NCI-H187 (cell line): ENCODE data around the gene KCTD14.
A peak's percentile ranks its signal among the peaks of the same experiment; 100 is the strongest.
"Not testable (repeated sequence)": the region's sequence is repeated elsewhere in the genome, so short reads cannot be mapped to it uniquely, and the experiment has no call there.

Experiments
- DNase-seq, 2 experiments: peaks; one replicate each; lab custom pipeline; 2025; lab: John Stamatoyannopoulos, UW

The KCTD14 gene

GRCh38 chr11:78021611-78022010 is 1.5 kb downstream of the KCTD14 start:
- no peak for DNase-seq

DNA sequence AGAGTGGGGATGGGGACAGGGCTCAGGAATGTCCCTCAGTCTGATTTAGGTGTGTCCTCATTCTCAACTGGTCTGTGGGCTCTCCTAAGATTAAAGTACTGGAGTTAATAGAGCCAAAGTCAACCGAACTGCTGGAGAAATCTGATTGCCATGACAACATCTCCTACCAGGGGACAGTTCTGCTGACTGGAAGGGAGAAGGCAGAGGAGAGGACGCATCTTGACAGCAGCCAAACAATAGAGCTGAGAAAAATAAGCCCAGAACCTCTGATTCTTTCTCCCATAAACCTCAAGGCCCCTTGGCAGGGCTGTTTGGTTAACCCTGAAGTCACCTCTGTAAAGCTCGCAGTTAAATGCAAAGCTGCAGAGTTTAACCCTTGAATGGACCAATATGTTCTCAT is 2.8 kb downstream of the KCTD14 start:
- no peak for DNase-seq

DNA sequence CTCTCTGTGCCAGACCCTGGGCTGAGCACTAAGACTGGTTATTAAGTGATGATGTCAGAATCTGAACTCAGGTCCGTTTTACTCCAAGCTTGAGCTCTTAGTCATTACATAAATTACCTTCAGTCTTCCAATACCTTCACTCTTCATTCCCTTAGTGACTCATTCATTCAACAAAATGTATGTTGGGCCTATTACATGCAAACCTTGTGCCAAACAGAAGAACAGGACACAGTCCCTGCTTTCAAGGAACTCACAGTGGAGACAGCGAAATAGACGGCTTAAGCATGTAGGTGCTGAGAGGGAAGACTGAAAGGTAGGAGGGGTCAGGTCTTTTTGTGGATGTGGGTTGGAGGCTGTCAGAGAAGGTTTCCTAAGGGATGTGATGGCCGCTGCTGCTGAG is 3.3 kb downstream of the KCTD14 start:
- DNase-seq: no peak

DNA sequence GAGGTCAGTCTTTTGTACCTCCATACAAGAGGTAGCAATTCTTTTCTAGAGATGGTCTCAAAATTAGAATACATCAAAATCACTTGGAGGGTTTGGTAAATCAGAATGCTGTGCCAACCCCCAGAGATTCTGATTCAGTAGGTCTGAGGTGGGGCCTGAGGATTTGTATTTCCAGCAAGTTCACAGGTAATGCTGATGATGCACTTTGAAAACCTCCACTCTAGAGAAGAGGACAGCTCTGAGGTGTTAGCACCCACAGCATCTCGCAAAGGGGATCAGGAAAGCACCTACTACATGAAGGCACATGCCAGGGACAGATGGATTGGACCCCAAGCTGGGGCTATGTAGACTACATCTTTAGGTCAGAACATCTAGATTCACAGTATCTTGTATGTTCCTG is 7.2 kb downstream of the KCTD14 start:
- no peak for DNase-seq

DNA sequence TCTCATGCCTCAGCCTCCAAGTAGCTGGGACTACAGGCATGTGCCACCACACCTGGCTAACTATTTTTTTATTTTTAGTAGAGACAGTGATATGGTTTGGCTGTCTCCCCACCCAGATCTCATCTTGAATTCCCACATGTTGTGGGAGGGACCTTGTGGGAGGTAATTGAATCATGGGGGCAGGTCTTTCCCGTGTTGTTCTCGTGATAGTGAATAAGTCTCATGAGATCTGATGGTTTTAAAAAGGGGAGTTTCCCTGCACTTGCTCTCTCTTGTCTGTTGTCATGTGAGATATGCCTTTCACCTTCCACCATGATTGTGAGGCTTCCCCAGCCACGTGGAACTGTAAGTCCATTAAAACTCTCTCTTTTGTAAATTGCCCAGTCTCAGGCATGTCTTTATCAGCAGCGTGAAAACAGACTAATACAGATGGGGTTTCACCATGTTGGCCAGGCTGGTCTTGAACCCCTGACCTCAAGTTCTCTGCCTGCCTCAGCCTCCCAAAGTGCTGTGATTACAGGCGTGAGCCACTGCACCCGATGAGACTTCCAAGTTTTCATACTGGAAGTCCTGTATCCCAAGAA is 8.0 kb downstream of the KCTD14 start:
- not testable (repeated sequence) for DNase-seq

DNA sequence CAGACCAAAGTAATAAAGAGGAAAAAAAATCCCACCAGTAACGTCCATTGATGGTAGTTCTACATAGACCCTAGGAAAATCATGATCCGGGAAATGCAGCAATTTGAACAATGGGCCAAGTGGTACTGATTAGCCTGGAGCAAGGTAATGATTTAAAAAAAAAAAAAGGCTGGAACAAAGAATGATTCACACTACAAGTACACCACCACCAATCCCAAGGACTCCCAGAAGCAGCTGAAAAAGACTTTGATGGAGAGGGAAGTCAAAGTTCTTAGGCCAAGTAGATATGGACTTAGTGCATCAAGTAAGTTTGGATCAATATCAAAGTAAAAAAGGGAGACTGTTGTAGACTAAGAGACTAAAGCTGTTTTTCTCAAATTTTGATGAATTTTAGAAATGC is 11.8 kb downstream of the KCTD14 start:
- no peak for DNase-seq

- DNase-seq: no peak
Observed at GRCh38 chr11:78010755-78011154, 12.3 kb downstream of the KCTD14 start.

DNA sequence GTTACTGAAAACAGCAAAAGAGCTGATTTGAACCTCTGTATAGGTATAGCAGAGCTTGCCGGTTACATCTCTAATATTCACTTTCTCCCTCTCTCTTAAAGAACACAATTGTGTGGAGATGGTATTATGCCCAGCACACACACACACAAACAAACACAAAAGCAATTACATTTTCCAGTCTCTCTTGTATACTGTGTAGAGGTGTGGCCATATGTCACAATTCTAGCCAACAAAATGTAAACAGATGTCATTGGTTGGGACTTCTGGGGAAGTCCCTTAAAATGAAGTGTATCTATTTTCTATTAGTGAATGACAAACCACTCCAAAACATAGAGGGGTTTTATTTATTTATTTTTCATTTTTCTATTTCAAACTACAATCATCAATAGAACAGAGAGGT is 12.8 kb downstream of the KCTD14 start:
- no peak for DNase-seq

GRCh38 chr11:78009062-78009461 is 14.0 kb downstream of the KCTD14 start:
- no peak for DNase-seq

DNA sequence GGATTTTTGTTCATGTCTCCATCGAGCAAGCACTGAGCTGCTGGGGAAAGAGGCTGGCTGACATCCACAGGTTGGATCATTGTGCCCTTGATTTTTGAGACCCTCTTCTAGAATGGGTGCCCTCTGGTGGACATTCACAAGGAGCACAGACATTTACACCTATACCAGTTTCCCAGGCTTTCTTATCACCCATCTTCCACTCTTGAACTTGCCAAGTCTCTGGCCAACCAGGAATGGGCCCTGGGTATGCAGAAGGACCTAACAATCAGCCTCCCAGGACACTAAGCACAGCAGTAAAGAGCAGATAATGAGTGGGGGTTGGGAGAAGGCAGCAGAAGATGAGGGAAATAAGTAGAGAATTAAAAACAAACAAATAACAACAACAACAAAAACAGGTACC is 22.9 kb downstream of the KCTD14 start:
- peak in 1 of 2 experiments; percentile 27 for DNase-seq

GRCh38 chr11:77999446-78000030 is 23.5 kb downstream of the KCTD14 start:
- DNase-seq: no peak

DNA sequence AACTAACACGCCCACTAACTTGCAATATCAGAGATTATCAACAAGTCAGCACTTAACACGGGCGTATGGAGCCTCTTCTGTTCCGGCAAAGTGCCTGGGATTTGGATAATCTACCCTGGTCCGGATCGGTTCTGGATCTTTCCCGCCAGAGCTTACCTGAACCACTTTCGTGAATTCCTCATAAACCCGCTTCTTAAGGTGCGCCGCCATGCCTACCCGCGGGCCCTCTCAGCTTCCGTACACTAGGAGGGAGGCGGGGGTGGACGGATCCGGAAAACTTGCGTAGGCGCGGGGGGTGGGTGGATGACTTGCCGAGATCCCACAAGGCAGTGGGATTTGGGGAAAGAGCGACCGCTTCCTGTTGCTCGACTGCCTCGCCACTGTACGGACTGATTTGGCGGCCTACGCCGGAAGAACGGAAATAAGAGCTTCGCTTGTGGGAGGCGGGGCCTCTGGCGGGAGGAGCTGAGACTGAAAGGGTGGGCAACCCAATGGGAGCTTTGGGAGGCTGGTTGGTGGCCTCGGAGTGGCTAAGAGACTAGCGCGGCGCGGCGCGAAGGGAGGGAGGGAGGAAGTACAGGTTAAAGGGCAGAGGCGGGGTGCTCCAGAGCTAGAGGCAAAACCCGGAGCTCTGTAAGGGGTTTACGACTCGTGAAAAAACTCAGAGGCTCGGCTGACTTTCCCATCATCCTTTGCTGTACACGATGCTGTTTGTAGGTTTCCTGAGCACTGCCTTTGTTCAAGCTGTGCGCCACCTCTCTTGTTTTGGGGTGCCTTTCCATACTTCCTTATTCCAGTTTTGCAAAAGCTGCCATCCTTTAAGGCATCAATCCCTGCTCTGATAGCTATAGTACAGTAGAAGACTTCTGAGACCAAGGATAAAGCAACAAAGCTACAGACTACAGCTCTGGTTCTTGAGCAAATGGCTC is 28.4 kb downstream of the KCTD14 start, which contains the start of gene INTS4:
TSS of gene INTS4 (minus strand) at position 235 of the 929 bp plus-strand sequence. CDS start at position 210, 25 bp downstream.
- DNase-seq: peak; percentile 96 to 99

DNA sequence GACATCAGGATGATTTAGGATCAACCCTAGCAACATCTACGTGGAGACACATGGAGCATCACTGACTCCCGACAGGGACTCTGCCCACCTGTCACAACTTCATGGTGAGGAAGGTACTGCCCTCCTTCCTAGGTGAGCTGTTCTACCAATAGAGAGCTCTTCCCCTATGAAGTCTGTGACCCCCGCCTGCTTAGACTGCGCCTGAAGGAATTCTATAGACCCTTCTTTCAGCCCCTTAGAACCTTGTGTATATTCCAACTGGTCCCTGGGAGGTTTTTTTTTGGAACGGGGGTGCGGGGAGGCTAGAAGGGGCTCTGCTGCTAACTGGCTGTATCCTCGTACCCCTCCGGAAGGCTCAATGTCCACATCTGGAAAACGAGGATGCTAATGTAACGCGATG is 29.2 kb downstream of the KCTD14 start:
- no peak for DNase-seq

DNA sequence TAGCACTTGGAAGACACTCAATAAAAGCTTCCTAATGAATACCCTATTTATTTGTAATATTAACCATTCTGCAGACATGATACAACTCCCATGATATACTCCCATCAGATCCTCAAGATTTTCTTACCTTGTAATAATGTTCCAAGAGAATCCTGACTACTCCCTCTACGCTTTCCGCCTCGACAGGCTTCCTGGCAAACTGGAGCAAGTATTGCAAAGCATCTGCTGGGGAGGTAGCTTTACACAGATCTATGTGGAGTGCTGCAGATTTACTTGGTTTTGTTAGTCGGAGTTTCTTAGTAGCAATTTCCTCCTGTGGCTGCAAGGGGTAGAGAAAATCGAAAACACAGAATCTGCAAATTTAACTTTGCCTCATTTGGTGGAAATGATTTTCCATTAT is 32.1 kb downstream of the KCTD14 start:
- DNase-seq: no peak

- DNase-seq: not testable (repeated sequence)
Observed at GRCh38 chr11:77986456-77986855, 36.6 kb downstream of the KCTD14 start.

GRCh38 chr11:77981346-77981947 is 41.6 kb downstream of the KCTD14 start:
- no peak for DNase-seq

GRCh38 chr11:77968337-77968736 is 54.7 kb downstream of the KCTD14 start:
- no peak for DNase-seq

GRCh38 chr11:77967753-77968152 is 55.3 kb downstream of the KCTD14 start:
- DNase-seq: no peak

DNA sequence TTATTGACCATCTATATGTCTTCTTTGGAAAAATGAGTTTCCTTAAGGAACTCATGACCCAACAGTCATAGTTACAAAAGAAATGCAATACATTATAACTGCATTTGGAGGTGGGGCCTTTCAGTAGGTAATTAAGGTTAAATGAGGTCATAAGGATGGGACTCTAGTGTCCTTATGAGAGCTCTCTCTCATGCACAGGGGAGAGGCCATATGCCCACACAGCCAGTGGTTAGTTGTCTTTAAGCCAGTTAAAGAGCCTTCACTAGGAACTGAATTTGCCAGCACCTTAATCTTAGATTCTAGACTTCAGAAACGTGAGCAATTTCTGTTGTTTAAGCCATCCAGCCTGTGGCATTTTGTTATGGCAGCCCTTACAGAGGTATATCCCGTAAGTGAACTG is 56.0 kb downstream of the KCTD14 start:
- DNase-seq: no peak

GRCh38 chr11:77966338-77966737 is 56.7 kb downstream of the KCTD14 start:
- no peak for DNase-seq
